Adrenal gland (tissue), 5 donors: Measurements from ENCODE around the gene VCP.

Source experiments
- POLR2A ChIP-seq, 2 donors: fragments of 450-650 bp; IDR thresholded peaks; one replicate each; pipeline ENCODE4 v1.6.1; 2017; ENCODE audit warnings: antibody characterized with exemption in 2 of 2, mild to moderate bottlenecking in 2 of 2, moderate library complexity in 1 of 2
- TF ChIP-seq, protein P1 (sequence below), 6 experiments: fragments of 450-650 bp in 4 of 6; fragments of 200-600 bp in 2 of 6; sonication (generic) in 1 of 6; IDR thresholded peaks; 1 replicate in 5 of 6; 2 replicates in 1 of 6; pipeline versions ENCODE4 v1.5.1 to v1.8.0; 2016 to 2021; ENCODE audit warnings: antibody characterized with exemption in 6 of 6, mild to moderate bottlenecking in 2 of 6, moderate library complexity in 1 of 6
- donor health status: DM: no; HTN: no; CAD: no.

- no peak for TF ChIP-seq POLR2A (IDR thresholded peaks at IDR 0.05)
- TF ChIP-seq, protein P1, sequence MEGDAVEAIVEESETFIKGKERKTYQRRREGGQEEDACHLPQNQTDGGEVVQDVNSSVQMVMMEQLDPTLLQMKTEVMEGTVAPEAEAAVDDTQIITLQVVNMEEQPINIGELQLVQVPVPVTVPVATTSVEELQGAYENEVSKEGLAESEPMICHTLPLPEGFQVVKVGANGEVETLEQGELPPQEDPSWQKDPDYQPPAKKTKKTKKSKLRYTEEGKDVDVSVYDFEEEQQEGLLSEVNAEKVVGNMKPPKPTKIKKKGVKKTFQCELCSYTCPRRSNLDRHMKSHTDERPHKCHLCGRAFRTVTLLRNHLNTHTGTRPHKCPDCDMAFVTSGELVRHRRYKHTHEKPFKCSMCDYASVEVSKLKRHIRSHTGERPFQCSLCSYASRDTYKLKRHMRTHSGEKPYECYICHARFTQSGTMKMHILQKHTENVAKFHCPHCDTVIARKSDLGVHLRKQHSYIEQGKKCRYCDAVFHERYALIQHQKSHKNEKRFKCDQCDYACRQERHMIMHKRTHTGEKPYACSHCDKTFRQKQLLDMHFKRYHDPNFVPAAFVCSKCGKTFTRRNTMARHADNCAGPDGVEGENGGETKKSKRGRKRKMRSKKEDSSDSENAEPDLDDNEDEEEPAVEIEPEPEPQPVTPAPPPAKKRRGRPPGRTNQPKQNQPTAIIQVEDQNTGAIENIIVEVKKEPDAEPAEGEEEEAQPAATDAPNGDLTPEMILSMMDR (IDR thresholded peaks at IDR 0.05): no peak
Observed at GRCh38 chr9:35110327-35110761, 37.9 kb upstream of the VCP start.
